GM12864 (cell line): ENCODE results near the gene TSSK6.

Source experiments
- DNase-seq: peaks from one replicate; pipeline ENCODE4 v3.0.0-alpha.2; 2011; ENCODE audit warnings: low read depth
- H3K4me3 ChIP-seq: 2 replicates; pipeline ENCODE4 v1.5.1; 2011; ENCODE audit warnings: mild to moderate bottlenecking, low read depth, low read length, control low read depth
- CTCF ChIP-seq: IDR thresholded peaks from 2 replicates; pipeline ENCODE4 v1.5.1; 2011; ENCODE audit warnings: low read depth, mild to moderate bottlenecking, moderate library complexity, low read length, control low read depth, inconsistent platforms; ENCODE audit errors: missing control alignments

Gene TSSK6

DNA sequence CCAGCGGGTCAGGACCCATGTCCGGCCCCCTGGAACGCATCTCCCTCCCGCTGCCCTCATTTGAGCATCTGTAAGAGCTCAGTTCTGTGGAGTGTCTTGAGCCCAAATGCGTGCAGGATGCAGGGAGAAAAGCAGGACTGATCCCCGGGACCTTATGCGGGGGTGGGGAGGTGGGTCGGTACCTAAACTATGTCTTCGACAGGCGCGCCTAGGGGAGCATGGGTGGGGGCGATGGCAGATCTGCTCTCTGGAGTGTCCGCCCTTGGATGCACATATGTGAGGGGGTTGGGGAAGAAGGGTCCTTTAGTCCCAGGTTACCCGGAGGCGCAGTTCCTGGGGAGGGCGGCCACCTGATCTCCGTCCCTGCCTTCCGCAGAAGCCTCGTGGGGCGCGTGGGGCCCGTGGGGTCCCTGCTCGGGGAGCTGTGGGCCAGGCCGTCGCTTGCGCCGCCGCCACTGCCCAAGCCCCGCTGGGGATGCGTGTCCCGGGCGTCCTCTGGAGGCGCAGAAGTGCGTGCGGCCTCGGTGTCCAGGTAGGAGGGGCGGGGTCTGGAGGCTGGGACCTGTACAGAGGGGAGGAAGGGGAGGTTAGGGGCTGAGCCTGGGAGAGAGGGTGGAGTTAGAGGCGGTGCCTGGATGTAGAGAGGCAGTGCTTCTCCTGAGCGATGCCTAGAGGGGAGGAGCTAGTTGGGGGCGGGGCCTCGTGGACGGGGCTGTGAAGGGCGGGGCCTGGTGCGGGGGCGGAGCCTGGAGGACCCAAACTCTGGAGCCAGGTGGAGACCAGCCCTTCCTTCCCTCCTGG lies 25.6 kb upstream of the TSSK6 start:
- H3K4me3 ChIP-seq: peak overlapping the region; percentile 39
- TF ChIP-seq CTCF: no peak
- peak; percentile 69 for DNase-seq

- H3K4me3 ChIP-seq: no peak overlapping the region
- no peak for TF ChIP-seq CTCF
- peak; percentile 55 for DNase-seq
These were observed 24.8 kb upstream of the TSSK6 start for GRCh38 chr19:19540064-19540714.

GRCh38 chr19:19539698-19540063 lies 24.3 kb upstream of the TSSK6 start:
- no peak for TF ChIP-seq CTCF
- no peak overlapping the region for H3K4me3 ChIP-seq
- no peak for DNase-seq

- no peak for TF ChIP-seq CTCF
- H3K4me3 ChIP-seq: no peak overlapping the region
These were observed 23.4 kb upstream of the TSSK6 start for GRCh38 chr19:19538785-19539166.

DNA sequence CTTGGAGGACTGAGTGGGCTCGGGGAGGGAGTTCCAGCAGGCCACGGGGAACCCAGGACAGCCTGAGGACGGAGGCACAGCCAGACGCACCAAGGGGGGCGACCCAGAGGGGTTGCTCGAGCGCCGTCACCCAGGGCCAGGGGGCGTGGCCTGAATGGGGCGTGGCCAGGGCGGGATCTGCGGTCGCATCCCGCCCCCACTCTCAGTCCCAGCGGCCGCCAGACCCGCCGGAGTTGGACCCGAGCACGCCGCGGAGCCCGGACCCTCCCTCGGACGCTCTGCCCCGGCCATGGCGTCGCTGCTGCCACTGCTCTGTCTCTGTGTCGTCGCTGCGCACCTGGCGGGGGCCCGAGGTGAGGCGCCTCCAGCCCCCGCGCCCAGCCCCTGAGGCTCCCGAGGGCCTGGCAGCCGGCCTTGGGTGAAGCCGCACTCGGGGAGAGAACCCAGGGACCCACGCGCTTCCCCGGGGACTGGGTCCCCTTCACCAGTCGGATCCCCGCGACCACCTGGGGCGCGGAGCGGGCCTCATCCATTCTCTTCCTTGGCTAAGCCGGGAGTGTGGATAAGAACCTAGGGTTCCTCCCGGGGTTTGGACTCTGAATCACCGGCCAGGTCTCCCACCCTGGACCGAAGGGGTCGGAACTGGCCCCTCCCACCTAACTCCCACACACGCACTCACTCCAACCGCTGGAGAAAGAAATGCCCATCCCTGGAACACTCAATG lies 22.9 kb upstream of the TSSK6 start, which contains the start of gene CILP2:
TSS of gene CILP2 (plus strand) at position 205 of the 724 bp plus-strand sequence. CDS start at position 290, 85 bp downstream.
- no peak for DNase-seq
- H3K4me3 ChIP-seq: no peak within 1 kb of the TSS
- no peak for TF ChIP-seq CTCF

More at GRCh38 chr19:19538785-19539166, 23.4 kb upstream of the TSSK6 start:
- DNase-seq: no peak

DNA sequence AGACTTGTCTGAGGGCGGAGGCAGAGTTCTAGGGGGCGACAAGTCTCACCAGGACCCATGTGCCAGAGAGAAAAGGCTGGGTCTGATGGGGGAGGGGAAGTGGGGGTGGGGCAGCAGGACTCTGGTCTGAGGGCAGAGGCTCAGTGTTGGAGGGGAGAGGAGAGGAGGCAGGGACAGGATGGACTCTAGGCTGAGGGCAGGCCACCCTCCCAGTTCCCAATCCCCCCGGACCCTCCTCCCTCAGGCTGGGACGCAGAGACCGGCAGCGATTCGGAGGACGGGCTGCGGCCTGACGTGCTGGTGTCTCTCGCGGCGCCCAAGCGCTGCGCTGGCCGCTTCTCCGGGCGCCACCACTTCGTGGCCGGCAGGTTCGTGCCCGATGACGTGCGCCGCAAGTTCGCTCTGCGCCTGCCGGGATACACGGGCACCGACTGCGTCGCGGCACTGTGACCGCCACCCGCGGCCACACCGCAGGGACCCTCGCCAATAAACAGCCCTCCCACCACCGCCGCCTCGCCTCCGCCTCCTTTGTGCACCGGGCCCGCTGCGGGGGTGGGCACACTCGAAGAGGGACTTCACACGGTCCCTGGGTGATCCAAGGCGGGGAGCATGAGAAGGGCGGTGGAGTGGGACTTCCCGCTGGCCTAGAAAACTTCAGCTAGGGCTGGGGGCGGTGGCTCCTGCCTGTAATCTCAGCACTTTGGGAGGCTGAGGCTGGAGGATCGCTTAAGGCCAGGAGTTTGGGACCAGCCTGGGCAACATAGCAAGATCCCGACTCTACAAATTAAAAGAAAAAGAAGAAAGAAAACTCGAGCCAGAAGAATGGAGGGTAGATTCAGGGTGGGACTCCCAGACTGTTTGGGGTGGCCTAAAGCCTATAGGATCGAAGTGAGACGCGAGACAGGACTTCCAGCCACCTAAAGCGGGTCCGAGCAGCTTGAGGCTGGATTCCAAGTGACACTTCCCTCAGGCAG lies 22.0 kb upstream of the TSSK6 start:
- no peak for DNase-seq
- H3K4me3 ChIP-seq: no peak overlapping the region
- no peak for TF ChIP-seq CTCF
